Testis (tissue), 2 donors: ENCODE measurements around the gene RNF141.

ENCODE experiments used
- CTCF ChIP-seq, 3 experiments: fragments of 450-650 bp in 2 of 3; fragments of 200-600 bp in 1 of 3; sonication (generic) in 1 of 3; IDR thresholded peaks; one replicate each; pipeline ENCODE4 v1.5.1; 2016 to 2019; ENCODE audit warnings: antibody characterized with exemption in 3 of 3, mild to moderate bottlenecking in 2 of 3, moderate library complexity in 1 of 3
- POLR2A ChIP-seq: fragments of 450-650 bp; IDR thresholded peaks from one replicate; pipeline ENCODE4 v1.6.1; 2017; ENCODE audit warnings: antibody characterized with exemption, mild to moderate bottlenecking, moderate library complexity

GRCh38 chr11:10502770-10503169, 38.2 kb downstream of the RNF141 start:
- no peak for TF ChIP-seq CTCF (IDR thresholded peaks at IDR 0.05)
- no peak for TF ChIP-seq POLR2A
